HS-27A (cell line): Measurements from ENCODE around the gene ATXN1.

ENCODE experiments used
- DNase-seq: peaks from one replicate; pipeline ENCODE4 v3.0.0-alpha.2; 2012; ENCODE audit warnings: low read depth, missing footprints

The ATXN1 gene

DNA sequence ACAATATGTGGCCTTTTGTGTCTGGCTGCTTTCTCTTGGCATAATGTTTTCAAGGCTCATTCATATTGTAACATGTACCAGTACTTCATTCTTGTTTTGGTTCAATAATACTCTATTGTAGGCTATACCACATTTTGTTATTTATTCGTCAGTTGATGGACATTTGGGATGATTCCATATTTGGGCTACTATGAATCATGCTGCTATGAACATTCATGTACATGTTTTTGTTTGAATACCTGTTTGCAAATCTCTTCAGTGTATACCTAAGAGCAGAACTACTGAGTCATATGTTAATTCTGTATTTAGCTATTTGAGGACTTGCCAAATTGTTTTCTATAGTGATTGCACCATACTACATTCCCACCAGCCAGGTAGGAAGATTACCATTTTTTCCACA, 263.0 kb downstream of the ATXN1 start:
- DNase-seq = no peak

- DNase-seq = no peak
Measured at GRCh38 chr6:16496991-16497801, 264.1 kb downstream of the ATXN1 start.

- DNase-seq = no peak
Measured at GRCh38 chr6:16496210-16496609, 265.1 kb downstream of the ATXN1 start.

DNA sequence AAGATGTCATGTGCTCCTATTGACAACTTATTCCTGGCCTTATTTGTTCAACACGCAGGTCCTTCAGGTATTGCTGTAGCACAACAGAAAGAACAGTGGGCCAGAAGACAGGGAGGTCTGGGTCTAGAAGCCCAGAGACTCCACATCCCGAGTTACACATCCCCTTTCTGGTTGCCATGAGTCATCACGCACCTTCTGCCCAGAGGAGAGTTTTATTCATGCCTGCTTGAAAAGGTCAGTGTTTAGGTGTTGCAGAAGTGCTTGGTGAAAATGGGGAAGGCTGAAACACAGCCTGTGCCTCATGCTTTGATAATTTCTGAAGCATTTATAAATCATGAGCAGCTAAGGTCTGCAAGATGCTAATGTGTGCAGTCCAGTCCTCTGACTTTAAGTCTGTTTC, 266.5 kb downstream of the ATXN1 start:
- no peak for DNase-seq

DNA sequence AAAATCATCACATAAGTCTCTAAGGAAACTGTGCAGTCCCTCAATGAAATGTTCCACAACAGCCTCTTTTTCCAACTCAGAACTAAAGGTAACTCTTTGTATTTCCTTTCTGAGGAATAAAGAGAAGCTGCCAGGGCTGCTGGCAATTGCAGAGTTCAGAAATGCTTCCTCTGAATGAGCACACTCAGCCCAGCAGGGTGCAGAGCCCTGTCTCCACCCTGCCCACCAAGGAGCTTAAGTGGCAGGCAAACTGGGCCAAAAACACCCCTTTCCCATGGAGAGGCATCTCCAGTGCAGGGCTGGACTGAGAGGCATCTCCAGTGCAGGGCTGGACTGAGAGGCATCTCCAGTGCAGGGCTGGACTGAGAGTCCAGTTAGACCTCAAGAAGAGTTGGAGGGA, 267.5 kb downstream of the ATXN1 start:
- no peak for DNase-seq

GRCh38 chr6:16493112-16493511, 268.1 kb downstream of the ATXN1 start:
- no peak for DNase-seq

GRCh38 chr6:16491666-16492313, 269.5 kb downstream of the ATXN1 start:
- no peak for DNase-seq

DNA sequence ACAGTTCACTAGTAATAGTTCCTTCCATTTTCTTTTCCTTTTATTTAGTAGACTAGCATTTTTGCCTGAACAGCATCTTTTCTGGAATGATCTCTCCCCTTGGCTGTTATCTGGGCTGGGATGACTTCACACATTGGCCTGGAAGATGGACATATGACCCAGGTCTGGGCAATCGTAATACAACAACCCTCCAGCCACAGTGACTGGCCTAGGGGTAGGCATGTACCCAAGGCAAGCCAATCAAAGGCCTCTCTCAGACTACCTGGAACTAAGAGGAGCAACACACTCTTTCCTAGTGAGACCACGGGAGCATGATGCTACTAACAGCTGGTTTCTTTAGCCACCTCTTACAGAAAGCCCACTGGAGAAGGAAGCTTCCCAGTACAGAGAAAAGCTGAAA, 270.6 kb downstream of the ATXN1 start:
- DNase-seq = no peak

DNA sequence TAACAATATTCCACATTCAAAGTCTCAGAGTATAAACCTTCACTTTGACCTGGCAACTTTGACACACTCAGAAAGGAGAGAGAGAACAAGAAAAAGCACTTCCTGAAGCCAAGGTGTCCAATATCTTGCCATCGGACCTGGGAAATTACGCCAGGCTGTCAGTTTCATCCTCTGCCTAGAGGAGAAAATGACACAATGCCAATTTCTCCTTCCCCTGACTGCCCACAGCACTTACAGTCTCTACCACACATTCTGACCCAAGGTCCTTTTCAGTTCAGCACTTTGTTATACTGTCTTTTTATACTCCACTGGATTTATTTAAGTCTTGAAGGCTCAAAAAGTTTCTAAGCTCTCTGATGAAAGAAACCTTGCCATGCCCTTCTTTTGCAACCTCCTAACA, 272.4 kb downstream of the ATXN1 start:
- DNase-seq = no peak

GRCh38 chr6:16487996-16488674, 273.1 kb downstream of the ATXN1 start:
- no peak for DNase-seq

DNA sequence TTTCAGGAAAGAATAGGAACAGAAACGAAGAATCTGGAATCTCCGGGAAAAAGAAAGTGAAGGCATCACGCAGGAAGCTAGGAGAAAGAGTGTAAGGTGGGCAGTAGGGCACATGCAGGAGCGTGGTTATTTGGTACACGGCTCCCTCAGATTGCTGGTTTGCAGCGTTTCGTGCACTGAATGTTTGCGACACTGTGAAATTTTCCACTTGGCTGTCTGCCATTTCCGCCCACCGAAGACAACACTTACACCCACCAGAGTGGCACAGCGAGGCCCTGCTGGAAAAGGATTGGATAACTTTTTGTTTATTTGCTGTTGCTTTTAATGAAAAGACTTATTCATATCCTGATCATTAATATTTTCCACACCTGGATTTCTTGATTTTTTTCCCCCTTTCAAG, 274.6 kb downstream of the ATXN1 start:
- no peak for DNase-seq

- DNase-seq = no peak
Measured at GRCh38 chr6:16483315-16483875, 277.9 kb downstream of the ATXN1 start.

DNA sequence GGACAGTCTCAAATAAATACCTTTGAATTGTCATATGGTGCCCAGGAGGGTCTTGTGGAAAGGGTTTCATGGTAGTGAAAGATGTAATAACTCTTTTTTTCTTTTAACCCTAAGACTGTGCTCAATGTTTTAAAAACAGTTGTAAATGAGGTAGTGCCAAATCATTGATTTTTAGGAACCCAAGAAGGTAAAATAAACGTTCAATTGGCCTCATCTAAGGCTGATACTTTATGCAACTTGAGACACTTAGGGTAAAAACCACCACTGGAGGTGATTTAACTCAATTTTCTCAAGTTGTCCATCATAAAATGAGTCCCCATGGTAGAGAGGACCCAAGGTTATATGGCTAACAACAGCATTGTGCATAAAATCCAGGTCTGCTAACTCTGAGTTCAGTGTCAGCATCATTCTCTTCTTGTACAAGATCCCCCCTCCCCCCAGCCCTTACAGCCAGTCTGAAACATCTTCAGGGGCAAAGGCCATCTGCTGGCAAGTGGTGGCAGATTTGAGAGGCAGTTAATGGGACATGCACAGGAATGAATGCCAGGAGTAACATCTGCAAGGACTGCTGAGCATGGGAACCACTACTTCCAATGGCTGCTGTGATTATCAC, 278.5 kb downstream of the ATXN1 start:
- DNase-seq = no peak

- DNase-seq = no peak
Measured at GRCh38 chr6:16481697-16482399, 279.4 kb downstream of the ATXN1 start.

GRCh38 chr6:16480763-16481560, 280.3 kb downstream of the ATXN1 start:
- DNase-seq = no peak

- DNase-seq = no peak
Measured at GRCh38 chr6:16477367-16478149, 283.7 kb downstream of the ATXN1 start.

DNA sequence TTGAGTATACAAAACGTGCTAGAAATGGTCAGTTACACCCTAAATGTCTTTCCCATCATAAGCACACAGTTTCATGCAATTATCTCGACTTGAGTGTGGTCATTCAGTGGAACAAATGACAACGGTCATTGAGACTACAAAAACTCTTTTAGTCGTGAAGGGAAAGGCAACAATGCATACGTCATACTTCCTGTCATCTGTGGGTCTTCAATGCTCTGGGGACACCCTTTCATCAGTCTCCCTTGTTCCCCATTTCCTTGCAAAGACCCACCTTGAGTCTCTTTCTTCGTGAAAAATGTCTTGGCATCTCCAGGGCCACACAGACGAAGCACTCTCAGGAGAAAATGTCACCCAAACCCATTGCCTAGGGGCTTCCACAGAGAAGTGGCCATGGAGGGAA, 284.4 kb downstream of the ATXN1 start:
- DNase-seq = no peak

GRCh38 chr6:16475494-16475781, 285.8 kb downstream of the ATXN1 start:
- no peak for DNase-seq

DNA sequence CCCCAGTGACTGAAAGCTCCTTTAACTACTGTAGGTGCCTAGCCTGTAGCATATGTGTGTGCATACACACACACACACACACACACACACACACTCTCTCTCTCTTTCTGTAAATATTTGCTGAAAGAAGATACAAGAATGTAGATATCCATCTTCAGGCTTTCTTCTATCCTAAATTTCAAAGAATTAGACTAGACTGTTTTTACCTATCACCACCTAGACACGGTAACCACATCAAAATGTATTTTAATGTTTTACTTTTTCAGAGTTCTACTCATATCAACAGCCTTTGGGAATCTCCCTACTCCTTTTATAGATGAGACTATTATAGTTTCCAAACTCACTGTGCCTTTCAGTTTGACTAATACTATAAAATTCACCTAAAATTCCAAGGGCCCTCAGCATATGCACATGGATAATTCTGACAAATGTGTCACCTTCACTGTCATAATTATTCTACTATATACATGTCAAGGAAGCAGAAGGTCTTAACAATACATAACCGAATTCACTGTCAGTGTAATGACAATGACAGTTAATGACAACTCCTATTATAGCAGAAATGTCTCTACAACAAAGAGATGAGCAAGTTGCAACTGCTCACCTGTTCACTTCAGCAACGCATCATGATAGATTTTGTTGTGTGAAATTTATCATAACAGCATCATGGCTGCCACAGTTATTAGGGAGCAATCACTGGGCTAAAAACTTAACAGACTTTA, 286.3 kb downstream of the ATXN1 start:
- no peak for DNase-seq
